Endothelial cell of umbilical vein (primary cell): ENCODE results near the gene ADIG. TPM values are rescaled to one million over a fixed set of nuclear protein-coding genes. Genes with fewer than 3 reads are reported as not detected.

ENCODE experiments used
- BruUV-seq: library from RNA; stranded (reverse); fragments of 400-500 nt; replicated peaks from 2 replicates; lab custom pipeline; 2021; lab: Mats Ljungman, UMichigan
- CTCF ChIA-PET: fragments of 300-600, 350-600 bp; sonication (Branson Sonifier 250); formaldehyde crosslinking; loops from one replicate; lab custom pipeline; 2021; ENCODE audit warnings: antibody characterized with exemption, inconsistent platforms; lab: Charles Lee
- POLR2A ChIA-PET: fragments of 300-600, 350-600 bp; sonication (Branson Sonifier 250); formaldehyde crosslinking; loops from one replicate; lab custom pipeline; 2021; ENCODE audit warnings: antibody characterized with exemption, inconsistent platforms; lab: Charles Lee
- DNase-seq: peaks from one replicate; pipeline ENCODE4 v3.0.0-alpha.2; 2011; ENCODE audit warnings: low read depth, low spot score
- FAIRE-seq: peaks from 2 replicates; lab custom pipeline; 2011; peaks lifted over from hg19 to GRCh38; lab: Jason Lieb, UNC
- H2AFZ ChIP-seq: 2 replicates; pipeline ENCODE4 v1.6.0; 2012; ENCODE audit warnings: low read depth, low read length, control low read depth, inconsistent platforms
- H3K27ac ChIP-seq: 2 replicates; pipeline ENCODE4 v1.5.1; 2011; ENCODE audit warnings: low read depth, mild to moderate bottlenecking, control low read depth, low read length, moderate library complexity; ENCODE audit not compliant: insufficient read depth
- H3K27me3 ChIP-seq, 2 experiments: 2 replicates each; pipeline versions ENCODE4 v1.6.0 to v1.6.1; 2011; ENCODE audit warnings: low read length in 2 of 2, mixed read lengths in 1 of 2; ENCODE audit not compliant: control insufficient read depth in 2 of 2, insufficient read depth in 2 of 2
- H3K36me3 ChIP-seq, 2 experiments: 2 replicates in 1 of 2; 3 replicates in 1 of 2; pipeline ENCODE4 v1.5.1; 2011; ENCODE audit warnings: low read length in 2 of 2, mild to moderate bottlenecking in 1 of 2, moderate library complexity in 1 of 2; ENCODE audit not compliant: control insufficient read depth in 2 of 2, insufficient read depth in 2 of 2; ENCODE audit errors: extremely low read depth in 1 of 2
- H3K4me1 ChIP-seq: 3 replicates; pipeline ENCODE4 v1.5.1; 2011; ENCODE audit warnings: mild to moderate bottlenecking, low read length; ENCODE audit not compliant: control insufficient read depth, insufficient read depth; ENCODE audit errors: extremely low read depth
- H3K4me2 ChIP-seq: 2 replicates; pipeline ENCODE4 v1.6.1; 2011; ENCODE audit warnings: low read length, control low read depth, mixed read lengths; ENCODE audit not compliant: insufficient read depth
- H3K4me3 ChIP-seq, 3 experiments: fragments of 200-600 bp in 1 of 3; sonication (generic), shearing (Covaris generic) in 1 of 3; replicated peaks in 1 of 3; 2 replicates each; pipeline ENCODE4 v1.5.1; 2011 to 2016; ENCODE audit warnings: control low read depth in 3 of 3, low read length in 3 of 3, mild to moderate bottlenecking in 2 of 3, inconsistent platforms in 1 of 3, low read depth in 1 of 3, moderate library complexity in 1 of 3; ENCODE audit not compliant: insufficient read depth in 1 of 3
- H3K79me2 ChIP-seq: 2 replicates; pipeline ENCODE4 v1.6.0; 2012; ENCODE audit warnings: low read length, inconsistent platforms; ENCODE audit not compliant: control insufficient read depth, insufficient read depth
- H3K9ac ChIP-seq: replicated peaks from 2 replicates; pipeline ENCODE3; 2011; ENCODE audit warnings: low read length, control low read depth; ENCODE audit not compliant: insufficient read depth; ENCODE audit errors: extremely low read depth
- H3K9me1 ChIP-seq: replicated peaks from 3 replicates; pipeline ENCODE4 v1.6.0; 2011; ENCODE audit warnings: mild to moderate bottlenecking, low read length; ENCODE audit not compliant: control insufficient read depth, insufficient read depth; ENCODE audit errors: extremely low read depth
- H3K9me3 ChIP-seq: replicated peaks from 2 replicates; pipeline ENCODE4 v1.5.1; 2012; ENCODE audit warnings: low read length, inconsistent platforms; ENCODE audit not compliant: control insufficient read depth, insufficient read depth
- H4K20me1 ChIP-seq: replicated peaks from 2 replicates; pipeline ENCODE3; 2011; ENCODE audit warnings: mild to moderate bottlenecking, low read length; ENCODE audit not compliant: control insufficient read depth, insufficient read depth; ENCODE audit errors: extremely low read depth
- CTCF ChIP-seq, 2 donors: IDR thresholded peaks; 1 replicate in 1 of 2; 2 replicates in 1 of 2; pipeline ENCODE4 v1.5.1; 2011; ENCODE audit warnings: low read length in 2 of 2, mild to moderate bottlenecking in 2 of 2, moderate library complexity in 2 of 2, control low read depth in 1 of 2, inconsistent platforms in 1 of 2, low read depth in 1 of 2; ENCODE audit not compliant: insufficient read depth in 1 of 2; ENCODE audit errors: extremely low read depth in 1 of 2
- EZH2 ChIP-seq: IDR thresholded peaks from 2 replicates; pipeline ENCODE4 v1.6.1; 2012; ENCODE audit warnings: borderline replicate concordance, low read depth, mild to moderate bottlenecking, moderate library complexity, low read length, inconsistent platforms; ENCODE audit not compliant: severe bottlenecking
- FOS ChIP-seq: IDR thresholded peaks from 2 replicates; pipeline ENCODE4 v1.6.1; 2011; ENCODE audit warnings: mild to moderate bottlenecking, low read length, moderate library complexity, borderline replicate concordance; ENCODE audit not compliant: insufficient read depth
- GATA2 ChIP-seq: IDR thresholded peaks from 2 replicates; pipeline ENCODE4 v1.7.0; 2011; ENCODE audit warnings: low read depth, mild to moderate bottlenecking, moderate library complexity, mixed read lengths, low read length; ENCODE audit not compliant: insufficient read length, insufficient read depth
- JUN ChIP-seq: IDR thresholded peaks from 2 replicates; pipeline ENCODE4 v1.6.1; 2011; ENCODE audit warnings: borderline replicate concordance, low read depth; ENCODE audit not compliant: insufficient read length, insufficient read depth
- MAX ChIP-seq: IDR thresholded peaks from 2 replicates; pipeline ENCODE4 v1.6.1; 2011; ENCODE audit not compliant: insufficient read depth, insufficient read length
- MYC ChIP-seq: IDR thresholded peaks from one replicate; pipeline ENCODE4 v1.6.1; 2011; ENCODE audit warnings: mild to moderate bottlenecking, low read depth, low read length
- POLR2A ChIP-seq: IDR thresholded peaks from 2 replicates; pipeline ENCODE4 v1.6.1; 2012; ENCODE audit warnings: low read depth, mild to moderate bottlenecking, control low read depth, low read length
- POLR2AphosphoS5 ChIP-seq: IDR thresholded peaks from 2 replicates; pipeline ENCODE4 v1.6.1; 2012; ENCODE audit warnings: low read depth, mild to moderate bottlenecking, control low read depth, low read length, moderate library complexity; ENCODE audit not compliant: insufficient read depth
- dilution Hi-C: fragments of 300-500 bp; cut with MboI; formaldehyde crosslinking; loops from one replicate; pipeline ENCODE4 v1.15.0; 2019; ENCODE audit warnings: low sequenced_read_pairs; ENCODE audit not compliant: extremely low pct_ligation_motif_present
- intact Hi-C: fragments of 100-400 bp; cut with micrococcal nuclease; formaldehyde crosslinking; loops from one replicate; pipeline ENCODE4 v1.10.0; 2022
- polyA plus RNA-seq, 4 experiments: library from polyadenylated mRNA; depleted of rRNA in 3 of 4; stranded (reverse) in 3 of 4; unstranded in 1 of 4; fragments of >200 nt; gene quantifications; 2 replicates each; pipeline versions ENCODE4 v1.2.1 to v1.2.3, GENCODE V29; 2011 to 2012; ENCODE audit warnings: missing spikeins in 1 of 4
- total RNA-seq: library from RNA; stranded (reverse); gene quantifications from 2 replicates; pipeline ENCODE4 v1.2.3, GENCODE V29; 2021

ADIG gene
- total and polyA plus RNA-seq, 2 donors (not counting 3 experiments of a cell fraction or from before 2014, with no cell fraction given) = not detected

DNA sequence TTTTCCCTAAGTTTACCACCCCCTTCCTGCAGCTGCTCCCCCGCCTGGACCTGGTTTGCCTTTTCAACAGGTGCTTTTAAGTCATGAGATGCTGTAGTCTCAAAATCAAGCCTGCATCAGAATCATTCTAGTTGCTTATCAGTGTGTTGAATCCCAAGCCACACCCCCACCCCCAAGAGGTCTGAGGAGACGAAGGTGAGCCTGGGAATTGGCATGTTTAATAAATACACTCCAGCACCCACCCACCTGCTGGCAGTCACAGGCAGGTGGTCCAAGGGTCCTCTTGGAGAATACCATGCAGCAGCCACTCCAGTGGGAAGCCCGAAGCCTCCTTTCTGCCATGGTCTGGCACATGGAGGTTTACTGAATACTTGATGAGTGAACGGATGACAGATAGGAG lies 1.1 kb upstream of the ADIG start:
- FAIRE-seq (no peak), DNase-seq (no peak)
- ChIA-PET CTCF (interaction anchor here (1.4 to 1.6 kb wide), 2 partner anchors 8 to 14 kb away, joined by 4 read pairs; no protein-coding TSS in a partner anchor), POLR2A (no interaction called here)
- Histone ChIP-seq H3K36me3 (peaks cover 0 to 6% of the 10 kb centered on the region in 2 experiments), H3K4me1 (no peaks in the 10 kb centered on the region), H3K4me3 (no peak overlapping the region), H3K9me3 (no peaks in the 10 kb centered on the region), H3K79me2 (no peaks in the 10 kb centered on the region), H4K20me1 (no peaks in the 10 kb centered on the region), H3K4me2 (no peak overlapping the region), H3K27me3 (peaks cover 0 to 6% of the 10 kb centered on the region in 2 experiments), H3K9me1 (no peaks in the 10 kb centered on the region), H2AFZ (no peak overlapping the region), H3K27ac (no peak overlapping the region), H3K9ac (no peak overlapping the region)
- dilution Hi-C loops (no loop called here), intact Hi-C loops (no loop called here)
- BruUV-seq = no TSS peak
- no peak for TF ChIP-seq POLR2AphosphoS5
- no peak for TF ChIP-seq GATA2
- no peak for TF ChIP-seq EZH2
- TF ChIP-seq MYC = no peak
- no peak for TF ChIP-seq CTCF (IDR thresholded peaks at IDR 0.05; ENCODE audit: extremely low read depth in 1 of 2, insufficient read depth in 1 of 2, low read depth in 1 of 2, low read length in 2 of 2)
- TF ChIP-seq FOS = no peak
- no peak for TF ChIP-seq POLR2A
- TF ChIP-seq JUN = no peak
- no peak for TF ChIP-seq MAX
